HepG2 (cell line): ENCODE measurements around the gene ARHGDIA. TPM values are rescaled to one million over a fixed set of nuclear protein-coding genes. Genes with fewer than 3 reads are reported as not detected.

Source experiments
- CAMTA2 ChIP-seq: sonication (generic); formaldehyde crosslinking; IDR thresholded peaks from 2 replicates; pipeline ENCODE4 v1.4.0; 2020; ENCODE audit warnings: mild to moderate bottlenecking, missing genetic modification reagents, borderline replicate concordance
- CCDC6 ChIP-seq: sonication (generic); formaldehyde crosslinking; IDR thresholded peaks from 2 replicates; pipeline ENCODE4 v1.8.1; 2022; ENCODE audit warnings: mild to moderate bottlenecking, missing genetic modification reagents, moderate library complexity
- CENPT ChIP-seq: sonication (generic); formaldehyde crosslinking; IDR thresholded peaks from 2 replicates; pipeline ENCODE4 v1.8.0; 2022; ENCODE audit warnings: low read depth, mild to moderate bottlenecking, moderate library complexity, missing genetic modification reagents
- KLF15 ChIP-seq: sonication (generic); formaldehyde crosslinking; IDR thresholded peaks from 2 replicates; pipeline ENCODE4 v1.8.1; 2023; ENCODE audit warnings: borderline replicate concordance, mild to moderate bottlenecking, inconsistent platforms, missing genetic modification reagents, mixed read lengths
- MLLT10 ChIP-seq: sonication (generic); formaldehyde crosslinking; IDR thresholded peaks from 2 replicates; pipeline ENCODE4 v1.4.0; 2020; ENCODE audit warnings: missing genetic modification reagents
- MTA1 ChIP-seq: sonication (generic); formaldehyde crosslinking; IDR thresholded peaks from 2 replicates; pipeline ENCODE4 v1.4.0; 2020; ENCODE audit warnings: missing genetic modification reagents, mild to moderate bottlenecking, borderline replicate concordance
- NR2F1 ChIP-seq, 2 experiments: fragments of 450-650 bp in 1 of 2; formaldehyde crosslinking in 1 of 2; IDR thresholded peaks; 2 replicates each; pipeline versions ENCODE4 v1.5.0 to v1.6.1; 2016 to 2020; ENCODE audit warnings: mild to moderate bottlenecking in 1 of 2, missing compliant biosample characterization in 1 of 2, missing genetic modification reagents in 1 of 2, moderate library complexity in 1 of 2
- POGZ ChIP-seq: sonication (generic); formaldehyde crosslinking; IDR thresholded peaks from 2 replicates; pipeline ENCODE4 v1.4.0; 2020; ENCODE audit warnings: mild to moderate bottlenecking, missing genetic modification reagents
- SALL2 ChIP-seq: sonication (generic); formaldehyde crosslinking; IDR thresholded peaks from 2 replicates; pipeline ENCODE4 v1.8.1; 2023; ENCODE audit warnings: mild to moderate bottlenecking, missing genetic modification reagents, inconsistent platforms
- ZKSCAN5 ChIP-seq: sonication (generic); formaldehyde crosslinking; IDR thresholded peaks from 2 replicates; pipeline ENCODE4 v1.5.1; 2020; ENCODE audit warnings: mild to moderate bottlenecking, missing genetic modification reagents
- ZNF136 ChIP-seq: sonication (generic); formaldehyde crosslinking; IDR thresholded peaks from 2 replicates; pipeline ENCODE4 v1.8.1; 2022; ENCODE audit warnings: low read depth, mild to moderate bottlenecking, moderate library complexity, missing genetic modification reagents
- ZNF180 ChIP-seq: sonication (generic); formaldehyde crosslinking; IDR thresholded peaks from 2 replicates; pipeline ENCODE4 v1.4.0; 2020; ENCODE audit warnings: low read depth, missing genetic modification reagents, borderline replicate concordance
- ZNF468 ChIP-seq: sonication (generic); formaldehyde crosslinking; IDR thresholded peaks from 2 replicates; pipeline ENCODE4 v1.8.0; 2022; ENCODE audit warnings: mild to moderate bottlenecking, moderate library complexity, missing genetic modification reagents
- polyA plus RNA-seq, 8 experiments: library from polyadenylated mRNA; depleted of rRNA in 3 of 8; stranded (reverse) in 7 of 8; unstranded in 1 of 8; fragments of >200 nt; fragmentation: Illumina TruSeq in 4 of 8; extraction: Trizol in 4 of 8; gene quantifications; 2 replicates each; pipeline versions ENCODE4 v1.2.1 to v1.2.3, GENCODE V29; 2011 to 2016; ENCODE audit warnings: low read depth in 4 of 8, missing spikeins in 1 of 8, mixed read lengths in 1 of 8; ENCODE audit not compliant: insufficient read depth in 1 of 8
- total RNA-seq, 5 experiments: library from RNA; depleted of rRNA; stranded (reverse); fragments of >200 nt; fragmentation: Illumina TruSeq; extraction: Trizol; gene quantifications; 2 replicates each; pipeline ENCODE4 v1.2.3, GENCODE V29; 2016; ENCODE audit warnings: low read depth in 1 of 5
- TF ChIP-seq, protein P1 (sequence below): sonication (generic); formaldehyde crosslinking; IDR thresholded peaks from 2 replicates; pipeline ENCODE4 v1.8.0; 2022; ENCODE audit warnings: missing genetic modification reagents, low read depth, mild to moderate bottlenecking, borderline replicate concordance
- TF ChIP-seq, protein P2 (sequence below): sonication (generic); formaldehyde crosslinking; IDR thresholded peaks from 2 replicates; pipeline ENCODE4 v1.5.0; 2020; ENCODE audit warnings: mild to moderate bottlenecking, missing genetic modification reagents, borderline replicate concordance
- TF ChIP-seq, protein P3 (sequence below): sonication (generic); formaldehyde crosslinking; IDR thresholded peaks from 2 replicates; pipeline ENCODE4 v1.4.0; 2020; ENCODE audit warnings: mild to moderate bottlenecking, missing genetic modification reagents

The ARHGDIA gene
- total and polyA plus RNA-seq, 2 of the 13 experiments (the other 11 are each of a cell fraction or from before 2014, with no cell fraction given): 40.0 to 64.0 TPM

DNA sequence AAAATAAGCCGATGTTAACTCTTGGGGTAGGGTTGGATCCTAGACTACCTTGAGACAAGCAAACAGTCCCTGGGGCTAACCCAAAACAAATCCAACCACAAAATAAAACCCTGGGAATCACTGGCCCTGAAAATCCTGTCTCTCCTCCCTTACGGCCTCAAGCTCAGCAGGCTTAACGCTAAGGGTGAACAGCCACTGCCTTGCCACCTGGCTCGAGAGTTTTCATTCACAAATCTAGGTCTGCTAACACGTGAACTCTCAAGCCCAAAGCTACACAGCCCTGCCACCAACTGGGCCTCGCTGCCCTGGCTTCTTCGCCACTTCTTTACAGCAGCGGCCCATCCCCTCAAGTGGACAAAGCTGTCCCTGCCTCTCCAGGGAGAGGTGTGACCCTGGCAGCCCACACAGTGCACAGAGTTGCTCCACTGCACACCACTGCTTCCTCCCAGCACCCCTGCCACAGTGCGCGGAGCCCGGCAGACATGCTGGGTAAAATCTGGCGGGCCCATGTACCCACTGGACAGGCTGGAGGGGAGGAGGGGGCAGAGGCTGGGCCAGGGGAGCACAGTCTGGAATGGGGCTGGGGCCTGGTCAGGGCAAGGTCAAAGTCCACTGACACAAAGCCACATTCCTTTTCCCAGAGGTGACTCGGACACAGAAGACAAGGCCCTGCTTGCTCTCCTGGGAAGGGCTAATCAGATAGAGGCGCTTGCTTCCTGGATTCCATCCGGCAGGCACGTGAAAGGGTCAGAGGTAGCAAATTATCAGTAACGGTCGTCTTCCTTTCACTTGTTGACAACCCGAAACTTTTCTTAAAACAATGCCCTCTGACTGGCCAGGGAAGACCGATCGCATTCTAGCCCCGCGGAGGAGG is 39.1 kb upstream of the ARHGDIA start (continued):
- TF ChIP-seq, protein P1, sequence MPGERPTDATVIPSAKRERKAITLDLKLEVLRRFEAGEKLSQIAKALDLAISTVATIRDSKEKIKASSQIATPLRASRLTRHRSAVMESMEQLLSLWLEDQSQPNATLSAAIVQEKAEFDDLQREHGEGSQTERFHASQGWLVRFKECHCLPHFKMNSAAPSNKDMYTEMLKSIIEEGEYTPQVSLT (CRISPR knock-in tag): no peak
- TF ChIP-seq, protein P2, sequence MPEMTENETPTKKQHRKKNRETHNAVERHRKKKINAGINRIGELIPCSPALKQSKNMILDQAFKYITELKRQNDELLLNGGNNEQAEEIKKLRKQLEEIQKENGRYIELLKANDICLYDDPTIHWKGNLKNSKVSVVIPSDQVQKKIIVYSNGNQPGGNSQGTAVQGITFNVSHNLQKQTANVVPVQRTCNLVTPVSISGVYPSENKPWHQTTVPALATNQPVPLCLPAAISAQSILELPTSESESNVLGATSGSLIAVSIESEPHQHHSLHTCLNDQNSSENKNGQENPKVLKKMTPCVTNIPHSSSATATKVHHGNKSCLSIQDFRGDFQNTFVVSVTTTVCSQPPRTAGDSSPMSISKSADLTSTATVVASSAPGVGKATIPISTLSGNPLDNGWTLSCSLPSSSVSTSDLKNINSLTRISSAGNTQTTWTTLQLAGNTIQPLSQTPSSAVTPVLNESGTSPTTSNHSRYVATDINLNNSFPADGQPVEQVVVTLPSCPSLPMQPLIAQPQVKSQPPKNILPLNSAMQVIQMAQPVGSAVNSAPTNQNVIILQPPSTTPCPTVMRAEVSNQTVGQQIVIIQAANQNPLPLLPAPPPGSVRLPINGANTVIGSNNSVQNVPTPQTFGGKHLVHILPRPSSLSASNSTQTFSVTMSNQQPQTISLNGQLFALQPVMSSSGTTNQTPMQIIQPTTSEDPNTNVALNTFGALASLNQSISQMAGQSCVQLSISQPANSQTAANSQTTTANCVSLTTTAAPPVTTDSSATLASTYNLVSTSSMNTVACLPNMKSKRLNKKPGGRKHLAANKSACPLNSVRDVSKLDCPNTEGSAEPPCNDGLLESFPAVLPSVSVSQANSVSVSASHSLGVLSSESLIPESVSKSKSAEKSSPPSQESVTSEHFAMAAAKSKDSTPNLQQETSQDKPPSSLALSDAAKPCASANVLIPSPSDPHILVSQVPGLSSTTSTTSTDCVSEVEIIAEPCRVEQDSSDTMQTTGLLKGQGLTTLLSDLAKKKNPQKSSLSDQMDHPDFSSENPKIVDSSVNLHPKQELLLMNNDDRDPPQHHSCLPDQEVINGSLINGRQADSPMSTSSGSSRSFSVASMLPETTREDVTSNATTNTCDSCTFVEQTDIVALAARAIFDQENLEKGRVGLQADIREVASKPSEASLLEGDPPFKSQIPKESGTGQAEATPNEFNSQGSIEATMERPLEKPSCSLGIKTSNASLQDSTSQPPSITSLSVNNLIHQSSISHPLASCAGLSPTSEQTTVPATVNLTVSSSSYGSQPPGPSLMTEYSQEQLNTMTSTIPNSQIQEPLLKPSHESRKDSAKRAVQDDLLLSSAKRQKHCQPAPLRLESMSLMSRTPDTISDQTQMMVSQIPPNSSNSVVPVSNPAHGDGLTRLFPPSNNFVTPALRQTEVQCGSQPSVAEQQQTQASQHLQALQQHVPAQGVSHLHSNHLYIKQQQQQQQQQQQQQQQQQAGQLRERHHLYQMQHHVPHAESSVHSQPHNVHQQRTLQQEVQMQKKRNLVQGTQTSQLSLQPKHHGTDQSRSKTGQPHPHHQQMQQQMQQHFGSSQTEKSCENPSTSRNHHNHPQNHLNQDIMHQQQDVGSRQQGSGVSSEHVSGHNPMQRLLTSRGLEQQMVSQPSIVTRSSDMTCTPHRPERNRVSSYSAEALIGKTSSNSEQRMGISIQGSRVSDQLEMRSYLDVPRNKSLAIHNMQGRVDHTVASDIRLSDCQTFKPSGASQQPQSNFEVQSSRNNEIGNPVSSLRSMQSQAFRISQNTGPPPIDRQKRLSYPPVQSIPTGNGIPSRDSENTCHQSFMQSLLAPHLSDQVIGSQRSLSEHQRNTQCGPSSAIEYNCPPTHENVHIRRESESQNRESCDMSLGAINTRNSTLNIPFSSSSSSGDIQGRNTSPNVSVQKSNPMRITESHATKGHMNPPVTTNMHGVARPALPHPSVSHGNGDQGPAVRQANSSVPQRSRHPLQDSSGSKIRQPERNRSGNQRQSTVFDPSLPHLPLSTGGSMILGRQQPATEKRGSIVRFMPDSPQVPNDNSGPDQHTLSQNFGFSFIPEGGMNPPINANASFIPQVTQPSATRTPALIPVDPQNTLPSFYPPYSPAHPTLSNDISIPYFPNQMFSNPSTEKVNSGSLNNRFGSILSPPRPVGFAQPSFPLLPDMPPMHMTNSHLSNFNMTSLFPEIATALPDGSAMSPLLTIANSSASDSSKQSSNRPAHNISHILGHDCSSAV (CRISPR knock-in tag): no peak
- TF ChIP-seq KLF15 (CRISPR knock-in tag) (no peak), SALL2 (CRISPR knock-in tag) (peak; percentile 43; the same call in 1 of the 2 replicates), POGZ (CRISPR knock-in tag) (no peak; the same call in none of the 2 replicates), ZKSCAN5 (CRISPR knock-in tag) (no peak), CAMTA2 (CRISPR knock-in tag) (peak; percentile 37; the same call in 1 of the 2 replicates), NR2F1 (CRISPR knock-in tag; IDR thresholded peaks at IDR 0.05) (peak; percentile 86 to 90), ZNF136 (no peak), MLLT10 (no peak; the same call in 1 of the 2 replicates), CENPT (CRISPR knock-in tag) (peak; percentile 40; the same call in 1 of the 2 replicates), ZNF180 (CRISPR knock-in tag) (0 out of 2 replicates have a peak, but pooled peaks have one; percentile 41), CCDC6 (CRISPR knock-in tag) (no peak; the same call in 1 of the 2 replicates), MTA1 (CRISPR knock-in tag) (peak; percentile 79; the same call in 1 of the 2 replicates), ZNF468 (CRISPR knock-in tag) (no peak)
- TF ChIP-seq, protein P3, sequence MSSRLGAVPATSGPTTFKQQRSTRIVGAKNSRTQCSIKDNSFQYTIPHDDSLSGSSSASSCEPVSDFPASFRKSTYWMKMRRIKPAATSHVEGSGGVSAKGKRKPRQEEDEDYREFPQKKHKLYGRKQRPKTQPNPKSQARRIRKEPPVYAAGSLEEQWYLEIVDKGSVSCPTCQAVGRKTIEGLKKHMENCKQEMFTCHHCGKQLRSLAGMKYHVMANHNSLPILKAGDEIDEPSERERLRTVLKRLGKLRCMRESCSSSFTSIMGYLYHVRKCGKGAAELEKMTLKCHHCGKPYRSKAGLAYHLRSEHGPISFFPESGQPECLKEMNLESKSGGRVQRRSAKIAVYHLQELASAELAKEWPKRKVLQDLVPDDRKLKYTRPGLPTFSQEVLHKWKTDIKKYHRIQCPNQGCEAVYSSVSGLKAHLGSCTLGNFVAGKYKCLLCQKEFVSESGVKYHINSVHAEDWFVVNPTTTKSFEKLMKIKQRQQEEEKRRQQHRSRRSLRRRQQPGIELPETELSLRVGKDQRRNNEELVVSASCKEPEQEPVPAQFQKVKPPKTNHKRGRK: no peak
